Adipose tissue (tissue), 3 donors: Measurements from ENCODE around the gene UBIAD1. TPM values are rescaled to one million over a fixed set of nuclear protein-coding genes. Genes with fewer than 3 reads are reported as not detected.
"Not testable (repeated sequence)": the region's sequence is repeated elsewhere in the genome, so short reads cannot be mapped to it uniquely, and the experiment has no call there.

Source experiments
- H3K27ac ChIP-seq: one replicate; pipeline ENCODE4 v1.5.1; 2013; ENCODE audit warnings: low read depth, low read length
- WGBS, 3 donors: extraction: QIAGEN DNeasy Blood & Tissue Kit; methylation state at CpG; one replicate each; pipeline ENCODE4 v1.1.7; 2013; 5-methylcytosine and 5-hydroxymethylcytosine counted together
- polyA plus RNA-seq, 3 donors: library from polyadenylated mRNA; stranded (reverse); fragments of 200-250 nt; gene quantifications; one replicate each; pipeline ENCODE4 v1.2.3, GENCODE V29; 2013
- donor health status: healthy with polysubstance abuse.
- donor health status: Bipolar disorder and iron deficiency.
- donor health status: healthy.

The UBIAD1 gene
- polyA plus RNA-seq, 3 donors: 3.1 to 10.3 (median 7.2) TPM

DNA sequence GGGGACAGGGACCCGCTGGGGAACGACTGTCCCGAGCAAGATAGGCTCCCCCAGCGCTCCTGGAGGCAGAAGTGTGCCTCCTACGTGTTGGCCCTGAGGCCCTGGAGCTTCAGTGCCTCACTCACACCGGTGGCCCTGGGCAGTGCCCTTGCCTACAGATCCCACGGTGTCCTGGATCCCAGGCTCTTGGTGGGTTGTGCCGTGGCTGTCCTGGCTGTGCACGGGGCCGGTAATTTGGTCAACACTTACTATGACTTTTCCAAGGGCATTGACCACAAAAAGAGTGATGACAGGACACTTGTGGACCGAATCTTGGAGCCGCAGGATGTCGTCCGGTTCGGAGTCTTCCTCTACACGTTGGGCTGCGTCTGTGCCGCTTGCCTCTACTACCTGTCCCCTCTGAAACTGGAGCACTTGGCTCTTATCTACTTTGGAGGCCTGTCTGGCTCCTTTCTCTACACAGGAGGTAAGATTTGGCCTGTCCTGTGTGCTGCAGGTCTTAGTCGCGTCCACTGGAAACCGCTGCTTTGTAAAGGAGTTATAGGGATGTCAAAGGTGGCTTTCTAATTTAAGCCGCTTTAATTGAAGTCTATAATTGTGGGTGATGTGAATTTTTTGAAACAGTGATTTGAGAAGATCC is 717 bp downstream of the UBIAD1 start:
- 5 to 6% (median 5%) methylated on average over 22 of the region's 22 CpGs for WGBS, 3 donors
- peak overlapping the region; percentile 48 for H3K27ac ChIP-seq

DNA sequence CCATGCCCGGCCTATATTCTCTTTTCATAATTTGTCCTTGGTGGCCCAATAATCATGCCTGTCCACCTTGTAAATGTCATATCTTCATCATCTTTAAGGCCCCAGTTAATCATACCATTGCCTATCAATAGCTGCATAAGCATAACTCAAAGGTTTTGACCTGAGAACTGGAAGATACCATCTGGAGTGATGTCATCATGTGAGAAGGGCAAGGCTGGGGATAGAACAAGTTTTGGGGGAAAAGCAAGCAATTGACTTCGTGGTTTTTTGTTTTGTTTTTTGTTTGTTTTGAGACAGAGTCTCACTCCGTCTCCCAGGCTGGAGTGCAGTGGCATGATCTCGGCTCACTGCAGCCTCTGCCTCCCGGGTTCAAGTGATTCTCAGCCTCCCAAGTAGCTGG is 6.2 kb downstream of the UBIAD1 start:
- H3K27ac ChIP-seq: no peak overlapping the region
- WGBS, 3 donors: 87 to 96% (median 95%) methylated on average over 5 of the region's 5 CpGs

DNA sequence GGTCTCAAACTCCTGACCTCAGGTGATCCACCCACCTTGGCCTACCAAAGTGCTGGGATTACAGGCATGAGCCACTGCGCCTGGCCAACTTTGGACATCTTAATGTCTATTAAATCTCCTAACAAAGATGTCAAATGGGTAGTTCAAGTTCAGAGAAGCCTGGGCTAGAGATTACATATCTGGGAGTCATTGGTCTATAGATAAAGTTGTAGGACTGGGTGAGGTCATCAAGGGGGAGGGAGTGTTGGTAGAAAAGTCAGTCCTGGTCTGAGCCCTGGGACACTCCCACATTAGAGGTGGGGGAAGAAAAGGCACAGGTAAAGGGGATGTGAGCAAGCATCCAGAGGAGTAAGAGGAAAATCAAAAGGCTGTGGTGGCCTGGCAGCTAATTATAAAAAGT is 6.6 kb downstream of the UBIAD1 start:
- peak overlapping the region; percentile 15 for H3K27ac ChIP-seq
- WGBS, 3 donors: 96 to 100% (median 98%) methylated on average over 1 of the region's 1 CpG

DNA sequence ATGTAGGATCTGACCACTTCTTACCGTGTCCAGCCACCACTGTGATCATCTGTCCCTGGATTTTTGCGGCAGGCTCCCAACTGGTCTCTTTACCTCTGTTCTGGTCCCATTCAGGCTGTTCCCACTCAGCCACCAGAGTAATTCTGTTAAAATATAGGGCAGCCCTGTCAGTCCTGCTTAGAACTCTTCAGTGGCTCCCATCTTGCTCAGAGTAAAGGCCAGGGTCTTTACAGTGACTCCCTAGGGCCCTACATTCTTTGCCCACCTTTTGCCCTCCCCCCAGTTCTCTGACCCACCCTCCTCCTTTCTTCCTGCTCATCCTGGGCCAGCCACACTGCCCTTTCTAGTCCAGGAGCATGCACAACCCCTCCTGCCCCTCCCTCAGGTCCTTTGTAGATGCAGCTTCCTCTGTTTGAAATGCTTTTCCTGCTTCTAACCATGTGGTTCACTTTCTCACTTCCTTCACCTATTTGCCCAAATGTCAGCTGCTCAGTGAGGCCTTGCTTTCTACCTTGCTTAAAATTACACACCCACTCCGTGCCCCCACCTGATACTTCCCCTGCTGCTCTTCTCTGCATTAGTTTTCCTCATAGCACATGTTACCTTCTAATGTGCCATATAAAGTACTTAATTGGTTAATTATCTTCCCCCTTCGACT is 7.8 kb downstream of the UBIAD1 start:
- no peak overlapping the region for H3K27ac ChIP-seq
- WGBS, 3 donors: 70 to 75% (median 71%) methylated on average over 4 of the region's 4 CpGs

DNA sequence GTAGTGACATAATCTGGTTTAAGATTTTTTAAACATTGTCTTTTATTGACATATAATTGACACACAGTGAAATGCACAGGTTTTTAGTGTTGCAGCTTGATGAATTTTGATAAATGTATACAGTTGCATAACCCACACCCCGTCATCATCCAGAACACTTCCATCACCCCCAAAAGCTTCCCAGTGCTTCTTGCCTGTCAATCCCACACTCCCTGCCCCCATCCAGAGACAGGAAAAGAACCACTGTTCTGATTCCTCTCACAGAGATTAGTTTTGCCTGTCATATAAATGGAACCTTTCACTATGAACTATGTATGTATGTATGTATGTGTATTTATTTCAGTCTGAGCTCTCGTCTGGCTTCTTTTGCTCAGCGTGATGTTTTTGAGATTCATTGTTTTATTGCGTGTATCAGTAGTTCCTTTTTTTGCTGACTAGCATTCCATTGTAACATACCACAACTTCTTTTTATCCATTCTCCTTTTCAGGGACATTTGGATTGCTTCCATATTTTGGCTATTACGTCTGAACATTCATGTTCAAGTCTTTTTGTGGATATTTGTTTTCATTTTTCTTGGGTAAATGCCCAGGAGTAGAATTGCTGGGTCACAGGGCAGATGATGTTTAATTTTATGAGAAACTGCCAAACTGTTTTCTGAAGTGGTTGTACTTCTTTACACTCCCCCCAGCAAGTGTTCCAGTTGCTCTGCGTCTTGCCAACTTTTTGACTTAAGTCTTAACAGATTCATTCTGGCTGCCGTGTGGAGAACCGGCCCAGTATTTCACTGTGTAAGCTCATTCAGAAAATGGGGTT is 8.7 kb downstream of the UBIAD1 start:
- 37 to 43% (median 43%) methylated on average over 8 of the region's 8 CpGs for WGBS, 3 donors
- H3K27ac ChIP-seq: no peak overlapping the region

DNA sequence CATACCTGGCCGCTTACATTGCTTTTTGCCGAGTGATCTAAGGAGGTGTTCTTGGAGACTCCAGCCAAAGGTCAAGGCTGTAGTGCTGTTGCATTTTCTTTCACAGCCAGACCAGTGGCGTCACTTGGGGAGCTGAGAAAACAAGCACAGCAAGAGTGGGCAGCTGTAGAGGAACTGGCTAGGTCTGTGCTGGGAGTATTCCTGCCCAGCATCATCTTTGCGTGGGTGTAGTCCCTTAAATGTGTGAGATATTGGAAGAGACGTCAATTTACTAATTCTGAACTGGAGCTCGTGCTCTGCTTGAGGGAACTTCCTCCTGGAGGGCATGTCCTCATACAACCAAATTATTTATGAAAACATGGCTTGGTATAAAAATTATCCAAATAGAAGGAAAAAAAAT is 10.2 kb downstream of the UBIAD1 start:
- H3K27ac ChIP-seq: no peak overlapping the region
- WGBS, 3 donors: 94 to 95% (median 94%) methylated on average over 6 of the region's 6 CpGs

DNA sequence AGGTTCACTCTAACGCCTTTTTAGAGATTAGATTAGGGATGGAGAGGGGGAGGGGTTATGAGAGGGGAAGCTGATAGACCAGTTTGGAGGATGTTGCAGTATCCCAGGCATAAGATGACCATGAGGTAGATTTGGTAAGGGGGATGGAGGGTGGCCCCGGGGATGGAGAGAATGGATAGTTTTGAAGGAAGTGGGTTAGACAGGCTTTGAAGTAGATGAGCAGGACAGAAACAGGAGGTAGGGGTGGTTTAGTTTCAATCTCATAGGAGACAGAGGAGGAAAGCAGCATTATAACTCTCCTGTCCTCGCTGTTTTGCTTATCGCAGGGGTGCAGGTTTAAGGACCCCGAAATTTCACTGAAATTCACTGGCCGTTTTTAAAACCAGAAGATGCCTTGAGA is 11.8 kb downstream of the UBIAD1 start:
- no peak overlapping the region for H3K27ac ChIP-seq
- 83 to 91% (median 91%) methylated on average over 6 of the region's 6 CpGs for WGBS, 3 donors

DNA sequence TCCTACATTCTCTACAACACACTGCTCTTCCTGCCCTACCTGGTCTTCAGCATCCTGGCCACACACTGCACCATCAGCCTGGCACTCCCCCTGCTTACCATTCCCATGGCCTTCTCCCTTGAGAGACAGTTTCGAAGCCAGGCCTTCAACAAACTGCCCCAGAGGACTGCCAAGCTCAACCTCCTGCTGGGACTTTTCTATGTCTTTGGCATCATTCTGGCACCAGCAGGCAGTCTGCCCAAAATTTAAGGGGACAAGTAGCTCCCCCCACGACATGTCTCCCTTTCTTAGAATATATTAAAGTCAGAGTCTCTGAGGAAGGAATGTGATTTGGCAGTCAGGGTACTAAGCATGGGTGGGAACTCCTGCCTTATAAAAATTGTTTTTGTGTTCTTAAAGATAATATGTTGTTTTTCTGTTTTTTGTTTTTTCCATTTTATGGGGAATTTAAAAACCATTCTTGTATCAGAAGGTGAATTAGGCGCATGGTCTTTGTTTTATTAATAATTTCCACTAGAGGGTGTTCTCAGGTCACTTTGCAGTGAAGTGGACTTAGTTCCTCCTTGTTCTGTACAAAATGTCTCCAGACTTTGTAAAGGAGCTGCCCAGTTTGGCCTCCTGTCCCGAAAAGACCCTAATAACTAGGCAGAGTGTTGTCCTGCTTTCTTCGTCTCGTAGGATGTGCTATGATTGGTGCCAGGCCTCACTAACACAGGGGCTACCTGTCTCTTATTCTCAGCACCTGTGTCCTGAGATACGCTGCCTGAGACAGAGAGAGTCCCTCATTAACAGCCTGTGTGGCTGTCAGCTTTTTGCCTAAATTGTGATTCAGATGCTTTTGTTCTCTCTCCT is 13.1 kb downstream of the UBIAD1 start:
- H3K27ac ChIP-seq: no peak overlapping the region
- WGBS, 3 donors: 83 to 89% (median 86%) methylated on average over 7 of the region's 7 CpGs

DNA sequence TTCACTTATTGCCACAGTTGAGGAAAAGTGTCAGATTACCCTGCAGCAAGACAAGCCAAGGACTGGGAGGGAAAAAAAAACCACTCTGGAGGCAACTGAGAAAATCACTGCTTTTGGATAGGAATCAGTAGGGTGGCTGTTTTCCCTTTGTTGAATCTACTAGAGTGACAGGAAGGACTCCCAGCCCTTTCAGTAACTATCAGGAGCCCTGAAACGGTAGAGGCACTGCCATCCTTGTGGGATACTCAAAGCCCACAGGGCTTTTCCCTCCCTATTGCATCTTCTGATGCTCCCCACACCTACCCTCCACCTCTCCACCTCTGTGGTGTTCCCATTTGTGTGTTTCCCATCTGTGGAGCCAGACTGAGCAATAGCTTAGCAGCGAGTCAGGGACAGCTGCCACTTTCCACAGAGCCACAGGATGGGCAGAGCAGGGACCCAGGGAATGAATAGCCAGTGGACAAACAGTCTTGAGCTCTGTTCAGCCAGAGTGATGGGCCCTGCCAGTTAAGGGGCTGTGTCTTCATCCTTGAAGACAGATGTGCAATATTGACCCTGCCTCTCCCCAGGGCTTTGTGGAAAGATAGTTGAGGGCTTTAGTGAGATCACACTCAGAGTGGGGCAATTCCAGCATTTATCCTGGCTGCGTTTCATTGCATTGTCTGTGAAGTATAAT is 13.9 kb downstream of the UBIAD1 start:
- H3K27ac ChIP-seq: no peak overlapping the region
- WGBS, 3 donors: 83 to 94% (median 88%) methylated on average over 3 of the region's 3 CpGs

DNA sequence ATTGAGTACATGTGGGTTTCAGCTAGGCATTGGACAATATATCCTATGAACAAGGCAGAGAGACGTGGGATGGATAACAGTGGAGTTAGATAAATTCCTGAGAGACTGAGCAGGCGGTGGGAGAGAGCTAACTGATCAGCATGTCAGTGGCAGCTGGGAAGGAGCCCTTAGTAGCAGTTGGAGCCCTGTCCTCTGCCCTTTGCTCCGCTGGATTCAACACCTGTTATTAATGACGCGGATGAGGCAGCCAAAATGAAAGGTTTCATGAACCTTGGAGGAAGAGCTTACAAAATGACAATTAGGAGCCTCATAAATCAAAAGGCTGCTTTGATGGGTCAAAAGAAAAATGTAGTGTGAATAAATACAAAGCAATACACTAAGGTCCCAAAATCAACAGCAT is 16.1 kb downstream of the UBIAD1 start:
- WGBS, 3 donors: 82 to 93% (median 93%) methylated on average over 5 of the region's 5 CpGs
- no peak overlapping the region for H3K27ac ChIP-seq

DNA sequence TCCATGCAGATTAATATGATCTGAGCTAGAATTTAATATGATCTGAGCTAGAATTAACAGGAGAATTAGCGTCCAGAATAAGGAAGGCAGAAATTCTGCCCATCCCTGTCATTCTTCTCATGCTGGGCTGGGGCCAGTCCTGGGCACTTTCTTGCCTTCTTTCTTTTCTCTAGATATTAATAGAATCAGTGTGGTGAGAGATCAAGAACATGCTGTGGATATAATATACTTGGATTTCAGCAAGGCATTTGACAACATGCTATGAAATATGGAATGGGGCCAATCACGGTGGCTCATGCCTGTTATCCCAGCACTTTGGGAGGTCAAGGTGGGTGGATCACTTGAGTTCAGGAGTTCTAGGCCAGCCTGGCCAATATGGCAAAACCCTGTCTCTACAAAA is 18.1 kb downstream of the UBIAD1 start:
- no peak overlapping the region for H3K27ac ChIP-seq
- 85 to 89% (median 87%) methylated on average over 2 of the region's 2 CpGs for WGBS, 3 donors

DNA sequence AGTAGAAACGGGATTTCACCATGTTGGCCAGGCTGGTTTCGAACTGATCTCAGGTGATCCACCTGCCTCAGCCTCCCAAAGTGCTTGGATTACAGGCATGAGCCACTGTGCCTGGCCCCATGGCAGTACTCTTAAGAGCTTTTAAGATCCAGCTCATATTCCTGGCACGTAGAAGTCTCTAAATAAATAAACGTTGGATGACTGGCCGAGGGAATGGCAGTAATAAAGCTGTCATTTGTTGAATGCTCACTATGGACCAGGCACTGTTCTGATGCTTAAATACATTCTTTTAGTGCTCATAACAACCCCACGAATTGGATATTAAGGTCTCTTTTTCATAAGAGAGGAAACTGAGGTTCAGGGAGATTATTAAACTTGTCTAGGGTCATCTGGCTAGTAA is 20.9 kb downstream of the UBIAD1 start:
- WGBS, 3 donors: 83 to 92% (median 87%) methylated on average over 6 of the region's 6 CpGs
- H3K27ac ChIP-seq: no peak overlapping the region

DNA sequence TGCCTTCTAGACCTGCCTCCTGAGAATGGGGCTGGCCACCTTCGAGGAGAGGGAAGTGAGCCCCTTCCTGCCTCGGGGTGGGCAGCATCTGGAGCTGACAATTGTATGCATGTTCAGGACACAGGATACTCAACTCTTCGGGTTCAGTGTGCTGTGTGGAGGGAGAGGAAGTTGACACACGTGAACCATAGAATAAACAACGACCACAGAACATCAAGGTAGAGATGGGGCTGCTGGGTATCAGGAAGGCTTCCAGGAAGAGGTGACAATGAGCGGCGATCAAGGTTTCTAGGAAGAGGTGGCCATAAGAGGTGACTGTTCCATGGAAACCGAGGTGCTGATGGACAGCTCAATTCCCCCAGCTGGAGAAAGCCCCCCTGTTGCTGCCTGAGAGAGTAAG is 22.0 kb downstream of the UBIAD1 start:
- H3K27ac ChIP-seq: no peak overlapping the region
- 50 to 63% (median 59%) methylated on average over 8 of the region's 8 CpGs for WGBS, 3 donors

DNA sequence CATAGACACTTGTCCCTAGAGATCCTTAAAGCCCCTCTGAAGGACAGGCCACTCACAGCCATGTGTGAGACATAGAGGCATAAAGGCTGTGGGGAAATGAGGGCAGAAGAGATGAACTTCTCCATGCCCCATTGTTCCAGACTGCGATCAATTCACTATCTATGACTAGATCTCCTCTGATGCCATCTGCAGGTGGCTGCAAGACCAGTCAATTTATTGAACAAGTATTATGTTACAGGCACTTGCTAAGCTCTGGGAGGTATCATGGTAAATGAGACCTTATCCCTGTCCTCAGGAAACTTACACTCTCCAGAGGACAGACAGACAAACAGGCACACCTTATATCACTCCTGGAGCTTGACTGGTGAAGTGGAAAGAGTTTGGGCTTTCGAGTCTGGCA is 22.9 kb downstream of the UBIAD1 start:
- no peak overlapping the region for H3K27ac ChIP-seq
- 96 to 100% (median 97%) methylated on average over 2 of the region's 2 CpGs for WGBS, 3 donors

DNA sequence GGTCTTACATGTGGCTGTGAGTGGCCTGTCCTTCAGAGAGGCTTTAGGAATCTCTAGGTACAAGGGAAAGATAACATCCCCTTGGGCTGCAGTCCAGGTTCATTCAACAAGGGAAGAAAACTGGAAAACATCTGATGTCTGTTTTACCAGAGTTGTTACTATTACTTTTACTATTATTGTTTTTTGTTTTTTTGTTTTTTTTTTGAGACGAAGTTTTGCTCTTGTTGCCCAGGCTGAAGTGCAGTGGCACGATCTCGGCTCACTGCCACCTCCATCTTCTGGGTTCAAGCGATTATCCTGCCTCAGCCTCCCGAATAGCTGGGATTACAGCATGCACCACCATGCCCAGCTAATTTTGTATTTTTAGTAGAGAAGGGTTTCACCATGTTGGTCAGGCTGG is 24.8 kb downstream of the UBIAD1 start:
- 97% methylated on average over 5 of the region's 5 CpGs for WGBS, 3 donors
- H3K27ac ChIP-seq: not testable (repeated sequence)

DNA sequence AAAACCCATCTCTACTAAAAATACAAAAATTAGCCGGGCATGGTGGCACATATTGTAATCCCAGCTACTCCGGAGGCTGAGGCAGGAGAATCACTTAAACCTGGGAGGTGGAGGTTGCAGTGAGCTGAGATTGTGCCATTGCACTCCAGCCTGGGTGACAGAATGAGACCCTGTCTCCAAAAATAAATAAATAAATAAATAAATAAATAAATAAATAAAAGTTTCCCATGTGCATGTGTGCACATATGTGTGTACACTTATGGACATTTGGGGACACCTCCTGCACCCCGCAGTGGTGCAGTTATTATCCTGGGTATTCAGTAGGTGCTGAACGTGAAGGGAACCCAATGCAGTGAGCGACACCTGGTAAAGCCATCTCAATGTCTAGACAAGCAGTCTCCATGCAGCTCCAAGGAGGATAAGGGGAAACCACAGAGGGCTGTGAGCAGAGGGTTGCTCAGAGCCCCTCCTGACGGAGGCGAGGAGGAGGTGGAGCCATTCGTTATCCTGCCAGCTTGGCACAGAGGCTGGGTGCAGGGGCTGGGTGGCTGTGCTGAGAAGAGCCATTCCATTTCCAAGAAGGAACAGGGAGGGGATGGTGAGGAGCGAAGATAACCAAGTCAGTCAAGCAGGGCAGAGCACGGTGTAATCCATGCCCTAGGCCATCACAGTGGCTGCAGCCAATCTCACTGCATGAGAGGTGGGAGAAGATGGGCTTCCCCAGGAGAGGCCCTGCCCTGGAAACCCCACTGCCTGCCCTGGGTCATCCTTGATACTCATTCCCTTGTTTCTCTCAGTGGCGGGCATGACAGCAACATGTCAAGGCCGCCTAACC is 25.6 kb downstream of the UBIAD1 start:
- WGBS, 3 donors: 86 to 92% (median 89%) methylated on average over 12 of the region's 12 CpGs

DNA sequence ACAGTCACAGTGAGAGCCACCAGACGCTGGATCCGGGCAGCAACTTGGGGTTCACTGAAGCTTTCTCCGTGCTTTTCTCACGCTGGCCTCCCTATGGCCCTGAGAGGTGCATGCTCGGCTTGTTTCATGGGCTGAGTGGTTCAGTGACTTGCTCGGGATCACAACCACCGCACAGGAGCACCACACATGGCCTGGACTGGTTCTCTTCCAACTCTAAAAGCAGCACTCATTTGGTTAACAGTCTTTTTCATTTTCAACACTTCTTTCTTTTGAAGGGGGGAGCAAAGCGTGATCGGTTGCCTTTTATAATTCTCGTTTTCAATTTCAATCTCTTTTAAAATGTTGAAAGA is 26.2 kb downstream of the UBIAD1 start:
- WGBS, 3 donors: 65 to 83% (median 71%) methylated on average over 10 of the region's 10 CpGs
- no peak overlapping the region for H3K27ac ChIP-seq

More for the DNA sequence above, 25.6 kb downstream of the UBIAD1 start:
- no peak overlapping the region for H3K27ac ChIP-seq
